GM18498 (cell line): ENCODE results near the gene AHI1.
"Not testable (repeated sequence)": the region's sequence is repeated elsewhere in the genome, so short reads cannot be mapped to it uniquely, and the experiment has no call there.

Experiments used
- ATAC-seq: cut with Tn5 transposase; IDR thresholded peaks from one replicate; pipeline ENCODE4 v1.9.1; 2021; ENCODE audit warnings: mild to moderate bottlenecking, moderate library complexity; ENCODE audit not compliant: unreplicated experiment

Gene AHI1

DNA sequence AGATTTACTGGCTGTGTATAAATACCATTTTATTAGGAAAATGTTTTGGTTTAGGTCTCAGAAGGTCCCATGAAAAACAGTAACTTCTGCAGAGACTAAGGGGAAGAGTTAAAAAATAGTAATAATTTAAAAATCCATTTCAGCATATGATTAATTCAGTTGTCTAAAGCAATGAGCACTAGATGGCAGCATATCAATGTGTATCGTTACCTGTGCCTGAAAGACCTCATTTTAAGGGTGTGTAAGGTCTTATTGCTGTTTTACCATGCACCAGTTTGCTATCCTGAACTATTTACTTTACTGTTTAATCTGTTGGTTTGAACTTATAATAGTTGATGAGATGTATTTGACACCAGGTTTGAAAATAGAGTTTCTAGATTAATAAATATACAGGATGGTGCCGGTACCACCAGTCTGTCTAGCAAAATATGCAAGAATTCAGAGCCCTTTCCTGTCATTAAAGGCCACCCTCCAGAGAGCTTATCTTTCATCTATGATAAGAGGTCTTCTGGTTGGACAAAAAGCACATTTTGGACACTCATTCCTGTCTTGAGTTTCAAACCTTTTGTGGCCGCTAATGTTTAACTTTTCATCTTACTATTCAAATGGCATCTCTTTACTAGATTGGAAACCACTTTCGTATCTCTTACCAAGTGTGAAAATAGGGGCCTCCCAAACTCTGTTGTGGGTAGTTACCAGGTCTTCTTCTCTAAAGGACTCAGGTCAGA, 8.9 kb upstream of the AHI1 start:
- ATAC-seq = peak; percentile 94

DNA sequence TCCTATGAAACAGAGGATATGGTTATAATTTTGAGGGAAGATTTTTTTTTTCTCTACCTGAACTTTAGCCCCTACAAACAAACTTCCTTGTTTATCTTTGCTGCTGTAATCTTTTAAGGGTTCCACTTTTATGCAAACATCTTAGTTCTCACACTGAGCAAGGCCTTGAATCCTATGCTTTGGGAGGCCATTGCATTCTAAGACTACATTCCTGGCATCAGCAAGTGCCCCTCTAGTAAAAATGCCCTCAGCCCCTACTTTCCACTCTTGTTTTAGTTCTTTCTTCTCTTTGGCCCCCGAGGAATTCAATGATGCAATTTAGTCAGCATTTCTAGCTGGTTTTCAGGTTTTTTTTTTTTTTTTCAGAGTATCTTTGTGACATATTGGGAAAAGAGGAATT, 8.1 kb upstream of the AHI1 start:
- no peak for ATAC-seq

DNA sequence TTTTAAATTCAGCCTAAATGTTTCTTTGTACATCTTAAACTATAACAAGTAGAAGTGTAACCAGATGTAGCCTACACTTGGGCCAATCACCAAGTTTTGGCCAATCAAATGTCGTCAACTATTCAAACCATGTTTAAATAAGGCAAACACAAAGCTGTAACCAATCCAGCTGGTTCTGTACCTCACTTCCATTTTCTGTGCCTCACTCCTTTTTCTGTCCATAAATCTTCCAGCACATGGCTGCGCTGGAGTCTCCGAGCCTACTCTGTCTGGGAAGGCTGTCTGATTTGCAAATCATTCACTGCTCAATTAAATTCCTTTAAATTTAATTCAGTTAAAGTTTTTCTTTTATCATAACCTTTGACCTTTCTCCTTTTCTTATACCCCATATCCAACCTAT, 7.7 kb upstream of the AHI1 start:
- no peak for ATAC-seq

DNA sequence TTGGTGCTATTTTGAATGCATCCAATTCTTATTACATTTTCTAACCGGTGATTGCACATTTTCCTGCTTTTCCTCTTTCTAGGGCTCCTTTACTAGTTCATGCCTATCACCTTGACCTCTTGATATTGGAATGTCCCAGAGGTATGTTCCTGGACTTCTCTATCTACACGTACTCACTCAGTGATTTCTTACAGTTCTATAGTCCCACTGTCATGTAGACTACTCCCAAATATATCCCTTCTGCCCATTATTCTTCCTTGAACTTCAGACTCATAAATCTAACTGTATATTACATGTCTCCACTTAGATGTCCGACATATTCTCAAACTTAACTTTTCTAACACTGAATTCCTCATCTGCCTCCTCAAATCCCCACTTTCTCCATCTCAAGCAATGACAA, 7.2 kb upstream of the AHI1 start:
- no peak for ATAC-seq

DNA sequence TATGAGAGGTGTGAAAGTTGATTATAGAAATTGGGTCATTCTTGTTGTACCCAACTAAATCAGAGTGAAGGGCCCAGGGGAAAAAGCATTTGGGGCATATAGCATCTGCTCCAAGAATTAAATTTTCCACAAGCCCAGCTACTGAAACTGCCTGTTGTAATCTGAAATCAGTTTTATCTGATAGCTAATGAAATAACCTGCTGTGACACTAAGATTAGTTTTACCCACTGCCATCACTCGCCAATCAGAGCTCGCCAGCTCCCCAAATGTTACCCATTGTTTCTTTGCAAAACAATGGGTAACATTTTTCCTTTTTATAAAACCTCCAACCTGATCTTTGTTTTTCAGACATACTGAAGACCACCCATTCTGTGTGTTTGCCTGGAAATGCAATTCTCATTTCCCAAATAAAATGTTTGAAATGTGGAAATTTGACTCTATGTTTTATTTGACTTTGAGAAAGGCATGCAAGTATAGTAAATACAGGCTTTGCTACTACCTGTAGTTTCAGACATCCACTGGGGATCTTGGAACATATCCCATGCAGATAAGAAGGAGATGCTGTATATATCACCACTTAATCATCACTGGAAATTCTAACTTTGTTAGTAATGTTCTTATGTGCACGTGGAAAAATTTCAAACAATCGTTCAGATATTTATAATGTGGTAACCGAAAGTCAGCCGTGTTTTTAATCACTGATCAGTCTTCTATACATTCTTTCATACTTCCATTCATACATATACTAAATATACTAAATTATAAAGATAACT, 6.3 kb upstream of the AHI1 start:
- ATAC-seq = no peak

DNA sequence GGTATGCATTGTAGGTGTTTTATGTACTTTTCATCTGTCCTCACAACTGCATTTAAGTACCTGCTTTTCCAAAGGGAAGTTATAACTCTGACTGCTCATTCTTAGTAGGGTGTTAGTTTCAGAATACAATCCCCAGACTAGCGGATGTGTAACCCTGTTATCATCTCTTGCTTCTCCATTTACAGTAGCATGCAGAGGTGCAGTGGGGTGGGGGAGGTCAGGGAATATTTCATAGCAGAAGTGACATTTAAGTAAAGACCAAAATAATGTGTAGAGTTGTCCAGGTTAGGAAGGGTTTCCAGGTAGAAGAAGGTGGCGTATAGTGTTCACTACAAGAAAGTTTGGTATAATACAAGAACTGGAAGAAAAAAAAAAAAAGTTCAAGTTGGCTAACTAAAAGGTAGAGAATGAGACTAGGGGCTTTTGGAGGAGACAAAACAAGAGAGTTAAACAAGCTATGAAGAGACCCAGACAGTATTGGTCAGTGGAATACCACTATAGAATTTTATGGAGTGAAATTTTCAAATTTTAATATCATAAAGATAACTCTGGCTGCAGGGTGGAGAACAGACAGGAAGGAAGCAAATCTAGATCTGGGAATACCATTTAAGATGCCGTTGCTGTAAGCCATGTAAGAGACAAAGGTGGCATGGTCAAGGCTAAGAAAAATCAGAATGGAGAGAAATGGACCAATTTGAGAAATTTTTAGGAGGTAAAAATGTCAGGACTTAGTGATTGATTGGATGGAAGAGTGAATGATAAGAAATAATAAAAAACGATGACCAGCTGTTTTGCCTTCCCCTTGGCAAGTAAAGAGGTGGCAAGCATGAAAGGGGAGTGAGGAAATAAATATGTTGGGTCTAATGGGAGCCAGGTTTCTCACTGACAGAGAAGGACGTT, 2.2 kb upstream of the AHI1 start:
- no peak for ATAC-seq

DNA sequence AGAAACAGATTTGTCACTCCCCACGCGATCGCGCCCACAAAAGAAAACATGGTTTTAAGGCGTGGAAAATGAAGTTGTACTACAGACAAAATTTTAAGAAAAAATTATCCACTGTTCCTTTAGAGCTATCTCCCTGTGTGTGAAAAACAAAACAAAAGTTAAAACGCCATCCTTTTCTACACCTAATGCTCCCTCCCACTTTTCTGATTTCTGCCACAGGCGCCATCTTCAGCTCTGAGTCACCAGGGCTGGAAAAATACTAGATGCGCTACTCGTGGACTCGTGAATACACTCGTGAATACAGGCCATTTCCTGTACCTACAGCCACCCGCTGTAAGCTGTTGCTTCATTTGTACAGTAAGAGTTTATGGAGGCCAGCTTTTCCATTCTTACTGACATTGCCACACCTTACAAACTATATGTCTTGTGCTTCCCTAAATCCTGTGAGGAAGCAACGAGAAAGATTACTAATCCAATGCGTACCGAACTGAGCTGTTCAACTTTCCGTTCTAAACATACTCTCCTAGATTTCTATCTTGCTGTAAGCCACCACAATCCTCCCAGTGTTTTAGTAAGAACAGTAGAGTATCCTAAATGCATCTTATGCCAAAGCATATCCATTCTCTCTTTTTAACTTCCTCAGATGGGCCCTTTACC, 773 bp upstream of the AHI1 start:
- ATAC-seq = peak; percentile 35

DNA sequence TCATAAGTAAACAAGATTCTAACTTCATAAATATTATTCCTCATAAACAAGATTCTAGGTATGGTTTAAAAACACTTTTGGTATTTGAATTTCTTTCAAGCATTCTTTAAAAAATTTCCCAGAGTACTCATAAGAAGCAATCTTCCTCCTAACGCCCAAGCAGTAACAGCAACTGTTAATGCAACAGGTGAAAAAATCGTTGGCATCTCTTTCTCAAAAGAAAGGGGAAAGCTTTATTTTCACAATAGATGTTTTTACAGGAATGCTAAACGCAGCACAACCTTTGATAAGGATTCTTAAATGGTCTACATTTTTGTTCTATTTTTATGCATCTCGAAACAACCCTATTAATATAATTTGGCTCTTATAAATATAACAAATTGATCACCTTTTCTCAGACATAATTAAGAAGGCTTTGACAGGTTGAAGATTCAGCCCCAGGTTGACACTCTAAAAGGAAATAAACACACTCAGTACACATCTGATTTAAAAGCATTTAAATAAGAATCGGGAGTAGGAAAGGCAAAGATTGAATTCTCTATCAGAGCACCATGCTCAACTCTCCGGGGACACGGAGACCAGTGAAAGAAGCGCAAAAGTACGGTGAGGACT, 634 bp downstream of the AHI1 start:
- no peak for ATAC-seq

DNA sequence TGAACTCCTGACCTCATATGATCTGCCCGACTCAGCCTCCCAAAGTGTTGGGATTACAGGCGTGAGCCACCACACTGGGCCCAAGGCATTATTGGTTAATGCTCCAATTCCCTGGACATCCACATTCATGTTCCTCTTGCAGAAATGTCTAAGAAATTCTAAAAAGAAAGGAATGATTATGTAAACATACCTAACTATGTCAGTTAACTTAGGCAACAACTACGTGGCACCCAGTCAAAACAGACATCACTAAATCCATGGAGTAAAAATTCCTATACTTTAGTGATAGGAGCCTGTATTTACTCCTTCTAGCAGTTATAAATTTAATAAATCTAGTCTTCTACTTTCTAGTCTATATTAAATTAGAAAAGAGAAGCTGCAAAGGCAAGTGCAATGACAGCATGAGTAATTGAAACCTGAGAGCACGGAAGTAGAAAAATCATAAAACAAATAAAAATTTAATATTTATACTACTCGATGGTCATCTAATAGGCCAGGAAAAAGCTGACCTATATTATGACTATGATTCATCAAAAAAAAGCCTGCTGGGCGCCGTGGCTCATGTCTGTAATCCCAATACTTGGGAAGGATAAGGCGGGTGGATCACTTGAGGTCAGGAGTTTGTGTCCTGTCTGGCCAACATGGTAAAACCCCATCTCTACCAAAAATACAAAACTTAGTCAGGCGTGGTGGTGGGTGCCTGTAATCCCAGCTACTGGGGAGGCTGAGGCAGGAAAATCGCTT, 4.2 kb downstream of the AHI1 start:
- ATAC-seq = no peak

DNA sequence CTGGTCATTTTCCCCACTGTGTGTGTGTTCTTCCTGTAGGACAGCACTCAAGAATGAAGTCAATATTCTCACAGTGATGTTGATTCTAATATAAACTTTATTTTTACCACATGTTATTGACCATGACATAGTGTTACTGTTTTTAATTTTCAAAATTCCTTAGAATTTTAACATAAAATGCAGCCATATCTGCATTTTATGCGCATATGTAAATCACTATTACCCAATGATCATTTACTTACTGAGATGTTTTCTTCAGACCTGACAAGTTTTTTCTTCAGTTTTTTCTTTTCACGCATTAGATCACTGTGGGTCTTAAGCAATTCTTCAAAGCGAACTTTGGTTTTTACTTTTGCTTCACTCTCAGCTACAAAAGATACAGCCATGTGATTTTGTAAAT, 7.2 kb downstream of the AHI1 start:
- no peak for ATAC-seq

DNA sequence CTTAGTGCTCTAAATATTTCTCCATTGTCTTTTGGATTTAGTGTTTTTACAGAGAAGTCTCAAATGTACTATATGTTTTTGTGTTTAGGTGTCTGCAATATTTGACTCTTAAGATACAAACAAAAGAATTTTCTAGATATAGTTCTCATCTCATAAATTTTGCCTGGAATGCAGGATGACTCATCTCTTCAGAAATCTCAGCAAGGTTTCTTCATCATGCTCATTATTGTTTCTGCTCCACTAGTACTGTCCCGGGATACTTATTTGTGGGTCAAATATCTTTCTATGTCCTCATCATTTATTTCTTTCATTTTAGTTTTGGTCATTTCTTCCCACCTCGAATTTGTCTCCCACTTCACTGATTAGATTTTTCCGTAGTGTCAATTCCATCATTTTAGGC, 9.5 kb downstream of the AHI1 start:
- no peak for ATAC-seq

DNA sequence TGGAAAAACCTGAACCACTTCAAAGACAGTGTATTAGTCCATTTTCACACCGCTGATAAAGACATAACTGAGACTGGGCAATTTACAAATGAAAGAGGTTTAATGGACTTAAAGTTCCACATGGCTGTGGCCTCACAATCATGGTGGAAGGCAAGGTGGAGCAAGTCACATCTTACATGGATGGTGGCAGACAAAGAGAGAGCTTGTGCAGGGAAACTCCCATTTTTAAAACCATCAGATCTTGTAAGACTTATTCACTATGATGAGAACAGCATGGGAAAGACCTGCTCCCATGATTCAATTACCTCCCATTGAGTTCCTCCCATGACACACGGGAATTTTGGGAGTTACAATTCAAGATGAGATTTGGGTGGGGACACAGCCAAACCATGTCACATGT, 13.6 kb downstream of the AHI1 start:
- ATAC-seq = not testable (repeated sequence)

DNA sequence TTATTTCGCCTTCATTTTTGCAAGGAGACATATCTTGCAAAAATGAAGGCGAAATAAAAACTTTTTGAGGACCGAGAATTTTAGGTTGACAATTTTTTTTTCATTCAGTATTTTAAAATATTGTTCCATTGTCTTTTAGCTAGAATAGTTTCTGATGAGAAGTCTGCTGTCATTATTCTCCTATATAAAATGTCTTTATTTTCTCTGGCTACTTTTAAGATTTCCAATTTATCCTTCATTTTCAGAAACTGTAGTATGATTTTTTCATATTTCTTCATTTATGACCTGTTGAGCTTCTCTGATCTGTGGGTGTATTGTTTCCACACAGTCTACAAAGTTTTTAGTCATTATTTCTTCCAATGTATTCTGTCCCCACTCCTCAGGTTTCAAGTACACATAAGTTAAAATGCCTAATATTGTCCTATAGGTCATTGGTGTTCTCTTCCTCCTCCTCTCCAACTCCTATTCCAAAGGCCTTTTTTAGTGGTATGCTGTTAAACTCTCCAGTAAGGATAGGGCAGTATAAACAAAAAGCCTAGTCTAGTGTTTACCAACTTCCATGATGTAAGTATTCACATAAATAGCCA, 15.7 kb downstream of the AHI1 start:
- ATAC-seq = no peak

DNA sequence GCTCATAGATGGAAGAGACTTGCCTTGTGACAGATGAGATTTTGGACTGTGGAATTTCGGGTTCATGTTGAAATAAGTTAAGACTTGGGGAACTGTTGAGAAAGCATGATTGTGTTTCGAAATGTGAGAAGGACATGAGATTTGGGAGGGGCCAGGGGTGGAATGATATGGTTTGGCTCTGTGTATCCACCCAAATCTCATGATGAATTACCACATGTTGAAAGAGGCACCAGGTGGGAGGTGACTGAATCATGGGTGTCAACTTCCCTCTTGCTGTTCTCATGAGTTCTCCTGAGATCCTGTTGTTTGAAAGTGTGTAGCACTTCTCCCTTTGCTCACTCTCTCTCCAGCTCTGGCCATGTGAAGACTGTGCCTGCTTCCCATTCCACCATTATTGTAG, 17.9 kb downstream of the AHI1 start:
- ATAC-seq = no peak

DNA sequence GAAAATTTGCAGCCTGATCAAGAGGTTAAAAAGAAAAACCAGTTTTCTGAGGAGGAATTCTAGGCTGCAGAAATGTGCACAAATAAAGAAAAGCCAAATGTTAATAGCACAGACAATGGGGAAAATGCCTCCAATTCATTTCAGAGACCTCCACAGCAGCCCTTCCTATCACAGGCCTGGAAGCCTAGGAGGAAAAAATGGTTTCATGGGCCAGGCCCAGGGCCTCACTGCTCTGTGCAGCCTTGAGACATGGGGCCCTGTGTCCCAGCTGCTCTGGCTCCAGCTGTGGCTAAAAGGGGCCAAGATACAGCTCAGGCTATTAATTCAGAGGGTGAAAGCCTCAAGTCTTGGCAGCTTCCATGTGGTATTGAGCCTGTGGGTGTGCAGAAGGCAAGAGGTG, 18.9 kb downstream of the AHI1 start:
- no peak for ATAC-seq

DNA sequence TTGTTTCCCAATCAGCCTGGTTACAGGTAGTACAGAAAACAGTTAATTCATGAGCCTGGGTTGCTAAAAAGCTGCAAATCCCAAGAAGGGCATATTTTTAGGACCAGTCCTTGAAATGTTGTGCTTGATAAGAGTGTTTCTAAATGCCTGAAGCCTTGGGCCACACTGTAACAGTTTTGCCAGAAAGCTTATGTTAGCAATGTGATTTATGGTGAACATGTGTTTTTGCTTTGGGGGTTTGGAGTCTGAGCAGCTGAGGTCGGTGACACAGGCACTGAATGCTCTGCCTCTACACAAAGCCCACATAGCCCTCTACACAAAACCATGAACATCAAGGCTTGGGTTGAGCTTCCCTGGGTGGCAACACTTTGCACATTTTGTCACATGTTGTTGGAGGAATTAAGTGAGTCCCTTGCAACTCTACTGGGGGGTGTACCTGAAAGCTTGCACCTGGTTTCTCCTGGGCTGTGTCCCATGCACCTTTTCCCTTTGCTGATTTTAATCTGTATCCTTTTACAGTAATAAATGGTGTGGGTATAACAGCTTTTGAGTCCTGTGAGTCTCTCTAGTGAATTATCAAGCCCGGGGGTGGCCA, 22.2 kb downstream of the AHI1 start:
- ATAC-seq = no peak

DNA sequence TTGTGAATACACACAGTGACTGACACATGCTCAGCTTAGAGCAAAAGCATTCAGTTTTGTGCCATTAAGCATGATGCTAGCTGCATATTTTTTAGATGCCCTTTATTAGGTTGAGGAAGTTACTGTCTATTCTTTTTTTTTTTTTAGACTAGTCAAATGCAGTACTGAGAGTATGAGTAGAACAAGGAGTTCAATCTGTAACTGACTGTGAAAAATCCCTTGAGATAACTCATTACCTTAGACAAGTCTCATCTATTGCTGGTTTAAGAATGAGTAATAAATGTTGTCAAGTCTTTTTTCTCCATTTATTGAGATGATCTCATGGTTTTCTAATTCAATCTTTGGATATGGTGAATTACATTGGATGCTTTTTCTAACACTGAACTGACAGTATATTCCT, 23.2 kb downstream of the AHI1 start:
- no peak for ATAC-seq

DNA sequence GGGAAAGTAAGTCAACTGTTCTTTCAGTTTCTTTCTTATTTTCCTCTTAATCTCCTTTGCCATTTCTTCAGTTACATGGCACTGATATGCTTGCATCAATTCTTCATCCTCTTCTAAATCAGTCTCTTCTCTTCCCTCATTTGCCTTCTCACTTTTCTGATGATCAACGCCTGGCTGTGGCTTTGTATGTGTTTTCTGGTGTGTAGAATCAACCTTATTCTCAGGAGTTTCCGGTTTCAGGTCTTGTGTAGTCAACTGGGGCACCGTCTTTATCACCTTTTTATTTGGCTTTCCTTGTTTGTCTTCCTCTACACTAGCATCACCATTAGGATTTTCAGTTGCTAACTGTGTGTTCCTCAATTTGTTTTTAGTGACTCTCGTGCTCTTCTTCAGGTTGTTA, 31.6 kb downstream of the AHI1 start:
- peak; percentile 26 for ATAC-seq

DNA sequence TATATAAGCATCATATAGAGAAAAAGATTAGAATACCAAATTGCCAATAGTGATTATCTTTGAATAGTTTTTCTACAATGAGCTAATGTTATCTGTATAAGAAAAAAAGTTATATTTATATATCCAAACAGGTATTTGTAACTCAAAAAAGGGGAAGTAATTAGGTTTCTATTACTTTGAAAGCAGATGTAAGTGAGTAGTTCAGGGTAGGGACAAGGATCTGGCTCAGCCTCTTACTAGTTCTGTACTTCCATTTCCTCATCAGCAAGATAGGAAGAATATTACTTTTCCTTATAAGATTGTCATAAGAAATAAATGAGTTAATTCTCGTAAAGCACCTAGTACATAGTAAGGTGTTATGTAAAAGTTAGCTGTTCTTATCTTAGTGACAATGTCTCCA, 32.2 kb downstream of the AHI1 start:
- ATAC-seq = peak; percentile 75
